Retinal pigment epithelial cell (primary cell): ENCODE results near the gene SLC9A3.
"Not testable (repeated sequence)": the region's sequence is repeated elsewhere in the genome, so short reads cannot be mapped to it uniquely, and the experiment has no call there.

Source experiments
- DNase-seq: peaks from one replicate; pipeline ENCODE4 v3.0.0-alpha.2; 2010; ENCODE audit warnings: low read depth
- H3K4me3 ChIP-seq: 2 replicates; pipeline ENCODE4 v1.5.1; 2011; ENCODE audit warnings: mild to moderate bottlenecking, low read length, control low read depth, moderate library complexity
- CTCF ChIP-seq: conservative IDR thresholded peaks from 2 replicates; pipeline ENCODE4 v1.5.1; 2011; ENCODE audit warnings: low read depth, low read length, control low read depth, inconsistent platforms

The SLC9A3 gene

GRCh38 chr5:565782-566440 is 41.7 kb upstream of the SLC9A3 start:
- H3K4me3 ChIP-seq = no peak overlapping the region
- no peak for TF ChIP-seq CTCF
- no peak for DNase-seq

DNA sequence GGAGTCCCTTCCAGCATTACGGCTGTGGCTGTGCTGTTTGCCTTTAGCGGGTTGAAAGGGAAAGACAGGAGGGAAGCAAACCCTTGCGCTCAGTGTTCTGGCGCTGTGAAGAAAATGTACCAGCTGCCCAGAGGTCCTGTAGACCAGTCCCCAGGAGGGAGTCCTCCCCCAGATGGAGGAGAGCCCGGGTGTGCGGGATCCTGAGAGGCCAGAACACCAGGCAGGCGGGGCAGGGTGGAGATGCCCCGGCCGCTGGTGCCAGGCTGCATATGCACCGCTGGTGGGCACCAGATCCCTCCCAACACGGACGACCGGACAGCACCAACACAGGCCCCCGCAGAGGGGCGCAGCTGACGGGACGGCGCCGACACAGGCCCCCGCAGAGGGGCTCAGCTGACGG is 37.2 kb upstream of the SLC9A3 start:
- no peak for TF ChIP-seq CTCF
- no peak for DNase-seq
- no peak overlapping the region for H3K4me3 ChIP-seq

GRCh38 chr5:560792-561166 is 36.5 kb upstream of the SLC9A3 start:
- H3K4me3 ChIP-seq = no peak overlapping the region
- DNase-seq = no peak
- no peak for TF ChIP-seq CTCF

DNA sequence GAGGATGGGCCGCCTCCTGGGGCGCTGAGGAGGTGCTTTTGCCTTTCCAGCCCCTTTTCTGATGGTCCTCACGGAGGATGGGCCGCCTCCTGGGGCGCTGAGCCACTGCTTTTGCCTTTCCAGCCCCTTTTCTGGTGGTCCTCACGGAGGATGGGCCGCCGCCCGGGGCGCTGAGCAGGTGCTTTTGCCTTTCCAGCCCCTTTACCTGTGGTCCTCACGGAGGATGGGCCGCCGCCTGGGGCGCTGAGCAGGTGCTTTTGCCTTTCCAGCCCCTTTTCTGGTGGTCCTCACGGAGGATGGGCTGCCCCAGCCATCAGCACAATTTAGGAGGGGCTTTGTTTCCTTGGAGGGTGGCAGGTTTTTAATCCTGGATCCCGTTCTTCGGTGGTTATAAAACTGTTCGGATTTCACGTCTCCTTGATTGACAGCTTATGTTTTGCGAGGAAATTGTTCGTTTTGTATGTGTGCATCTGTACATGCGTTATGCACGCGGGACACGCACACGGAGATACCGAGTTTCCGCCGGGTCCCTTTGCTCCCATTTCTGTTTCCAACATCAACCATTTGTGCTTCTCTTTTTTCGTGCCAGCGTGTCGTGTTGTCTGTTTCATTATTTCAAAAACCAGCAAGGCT is 34.7 kb upstream of the SLC9A3 start:
- DNase-seq = no peak
- no peak overlapping the region for H3K4me3 ChIP-seq
- TF ChIP-seq CTCF = no peak

DNA sequence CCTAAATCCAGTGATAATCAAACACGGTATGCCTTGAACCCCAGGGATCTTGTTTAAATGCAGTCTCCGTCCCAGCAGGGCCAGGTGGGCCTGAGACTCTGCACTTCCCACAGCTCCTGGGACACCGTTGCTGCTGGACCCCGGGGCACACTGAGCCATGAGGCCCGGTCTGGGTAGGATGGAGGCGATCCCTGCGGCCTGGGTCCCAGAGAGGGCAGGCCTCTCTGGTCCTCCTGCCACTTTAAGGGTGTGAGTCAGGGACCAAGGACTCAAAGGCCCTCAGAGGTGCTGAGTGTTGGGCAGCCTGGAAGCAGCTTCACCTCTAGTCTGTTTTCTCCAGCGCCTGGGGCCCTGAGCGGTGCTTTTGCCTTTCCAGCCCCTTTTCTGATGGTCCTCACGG is 34.1 kb upstream of the SLC9A3 start:
- TF ChIP-seq CTCF = no peak
- H3K4me3 ChIP-seq = no peak overlapping the region
- no peak for DNase-seq

DNA sequence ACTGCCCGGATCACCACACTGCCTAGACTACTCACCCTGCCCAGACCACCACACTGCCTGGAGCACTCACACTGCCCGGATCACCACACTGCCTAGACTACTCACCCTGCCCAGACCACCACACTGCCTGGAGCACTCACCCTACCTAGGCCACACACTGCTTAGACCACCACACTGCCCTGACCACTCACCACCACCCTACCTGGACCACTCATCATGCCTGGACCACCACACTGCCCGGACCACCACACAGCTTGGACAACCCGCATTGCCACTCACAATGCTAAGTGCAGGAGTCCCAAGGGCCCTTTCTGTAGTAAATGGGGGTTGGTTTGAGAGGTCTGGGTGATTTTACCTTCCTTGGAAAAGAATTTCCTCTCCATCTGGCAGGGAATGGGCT is 33.7 kb upstream of the SLC9A3 start:
- DNase-seq, H3K4me3 ChIP-seq: not testable (repeated sequence)

DNA sequence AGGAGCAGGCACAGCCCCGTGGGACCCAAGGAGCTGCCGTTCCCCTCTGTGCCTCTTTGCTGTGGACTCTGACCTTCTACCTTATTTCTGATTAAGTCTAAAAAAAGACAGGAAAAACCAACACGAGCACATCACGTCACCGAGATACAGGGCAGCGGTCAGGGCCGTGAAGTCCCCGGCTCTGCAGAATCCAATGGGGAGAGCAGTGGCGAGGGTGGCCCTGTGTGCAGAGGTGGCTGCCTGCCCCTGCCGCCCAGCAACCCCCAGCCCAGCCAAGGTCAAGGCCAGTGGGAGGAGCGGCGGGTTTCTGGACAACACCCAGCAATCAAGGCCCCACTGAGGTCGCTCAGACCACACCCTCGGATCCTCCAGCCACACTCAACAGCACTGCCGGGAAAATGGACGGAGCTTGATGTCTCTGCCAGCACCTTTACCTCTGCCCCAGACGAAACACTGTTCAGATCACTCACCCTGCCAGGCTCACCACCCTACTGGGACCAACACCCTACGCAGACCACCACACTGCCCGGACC is 32.7 kb upstream of the SLC9A3 start:
- DNase-seq = no peak
- no peak for TF ChIP-seq CTCF
- H3K4me3 ChIP-seq = no peak overlapping the region
